Hindlimb muscle (tissue), 1 donor: ENCODE measurements around the gene FUT8. TPM values are rescaled to one million over a fixed set of nuclear protein-coding genes. Genes with fewer than 3 reads are reported as not detected.

Experiments used
- DNase-seq: peaks from one replicate; pipeline ENCODE4 v3.0.0-alpha.2; 2013
- polyA plus RNA-seq: library from polyadenylated mRNA; unstranded; fragments of 120-200 nt; gene quantifications from one replicate; pipeline ENCODE4 v1.2.1, GENCODE V29; 2013; ENCODE audit not compliant: insufficient read length

The FUT8 gene
- polyA plus RNA-seq, 1 donor = 10.1 TPM

DNA sequence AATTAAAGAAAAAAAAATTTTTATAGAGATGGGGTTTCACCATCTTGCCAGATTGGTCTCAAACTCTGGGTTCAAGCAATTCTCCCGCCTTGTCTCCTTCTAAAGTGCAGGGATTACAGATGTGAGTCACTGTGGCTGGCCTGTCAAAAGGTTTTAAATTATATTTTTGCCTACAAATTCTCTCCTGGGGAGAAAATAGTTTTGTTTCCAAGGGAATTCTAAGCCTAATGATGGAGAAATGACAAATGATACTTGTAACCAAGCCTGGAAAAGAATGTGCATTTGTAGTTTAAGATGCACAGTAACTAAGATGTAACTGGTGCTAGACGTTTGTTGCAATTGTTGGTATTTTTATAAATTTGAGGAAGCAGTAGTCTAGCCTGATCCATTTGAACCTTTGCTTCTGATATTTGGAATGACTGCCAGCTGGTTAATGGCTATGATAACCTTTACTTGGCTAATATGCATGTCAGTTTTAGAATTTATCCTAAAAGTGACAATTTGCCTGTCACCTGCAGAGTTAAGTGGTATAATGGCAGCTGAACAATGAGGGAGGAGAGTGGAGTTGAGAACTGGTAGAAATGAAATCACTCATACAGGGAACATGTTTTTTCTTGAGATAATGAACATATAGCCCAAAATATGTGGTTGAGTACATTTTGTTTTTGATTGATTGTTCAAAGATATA is 148.0 kb downstream of the FUT8 start:
- no peak for DNase-seq

DNA sequence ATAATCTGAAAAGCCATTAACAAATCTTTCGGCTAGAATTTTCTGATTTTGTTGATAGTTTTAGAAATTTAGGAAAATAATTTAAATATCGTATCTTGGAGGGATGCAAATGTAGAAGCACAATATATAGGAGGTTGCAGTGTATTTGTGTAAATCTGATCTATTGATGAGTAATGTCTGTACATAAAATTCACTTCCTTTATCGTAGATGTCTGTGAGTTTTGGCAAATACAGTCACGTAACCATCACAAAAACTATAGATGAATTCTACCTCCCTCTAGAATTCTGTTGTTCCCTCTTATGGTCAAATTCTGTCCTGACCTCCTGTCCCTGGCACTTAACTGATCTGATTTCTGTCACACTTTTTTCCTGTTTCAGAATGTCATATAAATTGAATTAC is 151.8 kb downstream of the FUT8 start:
- DNase-seq = no peak

DNA sequence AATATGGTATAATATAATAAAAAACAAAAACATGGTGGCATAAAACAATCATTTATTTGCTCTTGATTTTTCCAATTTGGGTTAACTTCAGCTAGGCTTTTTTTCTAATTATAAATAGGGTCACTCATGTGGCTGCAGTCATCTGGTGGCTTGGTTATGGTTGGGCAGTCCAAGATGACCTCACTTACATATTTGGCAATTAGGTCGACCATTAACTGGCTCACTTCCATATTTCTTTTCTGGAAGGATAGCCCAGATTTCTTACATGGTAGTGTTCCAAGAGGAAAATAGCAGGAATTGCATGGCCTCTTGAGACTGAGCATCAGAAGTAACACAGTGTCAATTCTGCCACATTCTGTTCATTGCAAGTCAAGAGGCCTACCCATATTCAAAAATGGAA is 153.4 kb downstream of the FUT8 start:
- no peak for DNase-seq

GRCh38 chr14:65566820-65567522 is 154.4 kb downstream of the FUT8 start:
- no peak for DNase-seq

- DNase-seq = no peak
These were observed 162.1 kb downstream of the FUT8 start for GRCh38 chr14:65574611-65575010.

DNA sequence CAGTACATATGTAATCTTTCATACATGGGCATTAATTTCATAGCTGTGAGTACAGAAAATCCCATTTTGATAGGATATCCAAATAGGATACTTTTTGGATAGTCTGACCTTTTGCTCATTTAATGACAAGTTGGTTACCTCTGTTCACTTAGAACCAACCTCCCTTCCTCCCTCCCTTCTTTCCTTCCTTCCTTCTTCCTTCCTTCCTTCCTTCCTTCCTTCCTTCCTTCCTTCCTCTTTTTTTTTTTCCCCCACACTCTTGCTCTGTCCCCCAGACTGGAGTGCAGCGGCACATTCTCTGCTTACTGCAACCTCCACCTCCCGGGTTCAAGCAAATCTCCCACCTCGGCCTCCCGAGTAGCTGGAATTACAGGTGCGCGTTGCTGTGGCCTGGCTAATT is 162.9 kb downstream of the FUT8 start:
- no peak for DNase-seq

DNA sequence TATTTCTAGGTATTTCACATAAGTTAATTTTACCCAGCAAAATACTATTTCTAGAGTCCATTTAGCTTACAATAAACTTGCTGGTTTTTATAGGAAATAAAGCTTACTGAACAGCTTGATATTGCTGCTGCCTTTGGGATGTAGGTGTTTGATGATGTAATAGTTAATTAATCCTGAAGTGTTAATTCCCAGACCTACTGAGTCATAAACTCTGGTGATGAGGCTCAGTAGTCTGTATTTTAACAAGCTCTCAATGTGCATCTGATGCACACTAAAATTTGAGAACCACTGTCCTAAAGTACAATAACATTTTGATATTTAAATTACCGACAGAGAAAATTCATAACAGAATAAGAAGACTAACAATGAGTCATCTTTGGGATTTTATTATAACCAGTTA is 168.4 kb downstream of the FUT8 start:
- no peak for DNase-seq

DNA sequence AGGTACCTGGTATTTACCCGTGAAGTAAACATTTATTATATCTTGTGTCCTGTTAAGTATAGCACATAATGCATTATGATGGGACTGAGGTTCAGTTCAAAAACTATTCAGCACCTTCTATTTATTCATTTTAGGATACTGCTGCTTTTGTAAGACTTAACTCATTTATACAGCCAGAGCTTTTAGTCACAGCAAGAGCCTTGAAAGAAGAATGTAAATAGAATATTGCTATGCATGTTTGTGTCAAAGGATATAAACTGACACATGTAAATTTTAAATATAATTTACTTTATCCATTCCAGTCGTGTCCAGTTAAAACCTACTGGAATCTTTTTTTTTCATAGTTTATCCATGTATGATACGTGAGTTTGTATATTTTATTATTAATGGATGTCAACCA is 168.8 kb downstream of the FUT8 start:
- DNase-seq = no peak

DNA sequence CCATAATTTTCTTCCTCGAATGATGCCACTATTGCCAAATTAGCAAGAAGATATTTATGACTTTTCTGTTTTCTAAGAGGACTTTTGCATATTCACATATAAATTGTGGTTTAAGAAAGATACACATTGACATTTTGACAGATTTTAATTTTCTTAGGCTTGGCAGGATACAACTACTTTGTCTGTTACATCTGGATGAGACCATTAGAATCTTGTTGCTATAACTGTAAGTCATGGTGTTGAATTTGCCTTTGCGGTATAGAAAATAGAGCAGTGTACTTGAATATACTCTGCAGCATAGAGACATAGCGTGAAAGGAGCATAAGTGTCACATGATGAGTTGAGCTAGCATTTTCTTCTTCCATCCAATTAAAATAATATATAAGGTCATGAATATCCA is 169.3 kb downstream of the FUT8 start:
- DNase-seq = no peak

DNA sequence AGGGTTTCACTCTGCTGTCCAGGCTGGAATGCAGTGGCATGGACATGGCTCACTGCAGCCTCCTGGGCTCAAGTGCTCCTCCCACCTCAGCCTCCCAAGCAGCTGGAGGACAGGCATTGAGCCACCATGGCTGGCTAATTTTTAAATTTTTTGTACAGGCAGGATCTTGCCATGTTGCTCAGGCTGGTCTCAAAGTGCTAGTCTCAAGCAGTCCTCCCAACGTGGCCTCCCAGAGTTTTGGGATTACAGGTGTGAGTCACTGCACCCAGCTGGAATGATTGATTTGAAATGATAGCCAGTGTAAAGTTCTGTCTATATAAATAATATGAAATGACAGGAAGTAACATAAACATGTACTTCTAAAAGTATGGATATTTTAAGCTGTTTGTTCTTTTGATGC is 172.7 kb downstream of the FUT8 start:
- no peak for DNase-seq

DNA sequence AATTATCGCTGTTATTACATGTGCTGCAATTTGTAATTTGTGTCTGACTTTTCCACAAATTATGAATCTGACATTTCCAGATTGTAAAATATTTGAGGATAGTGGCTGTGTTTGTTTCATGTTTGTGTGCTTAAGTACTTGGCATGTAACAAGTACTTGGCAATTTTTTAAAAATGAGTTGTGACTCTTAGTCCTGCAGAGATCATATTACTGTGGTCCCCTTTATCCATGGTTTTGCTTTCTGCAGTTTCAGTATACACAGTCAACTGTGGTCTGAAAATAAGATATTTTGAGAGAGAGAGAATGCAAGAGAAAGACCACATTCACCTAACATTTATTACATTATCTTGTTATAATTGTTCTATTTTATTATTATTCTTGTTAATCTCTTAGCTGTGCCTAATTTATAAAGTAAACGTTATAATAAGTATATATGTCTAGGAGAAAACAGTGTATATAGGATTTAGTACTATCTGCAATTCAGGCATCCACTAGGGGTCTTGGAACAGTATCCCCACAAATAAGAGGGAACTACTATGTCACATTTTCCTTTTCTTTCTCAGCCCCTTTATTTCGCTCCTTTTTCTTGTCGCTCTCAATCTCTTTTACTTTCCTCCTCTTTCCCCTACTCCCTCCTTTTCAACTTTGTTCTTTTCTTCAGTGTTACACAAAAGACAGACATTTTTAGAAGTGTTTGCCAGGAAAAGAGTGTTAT is 176.1 kb downstream of the FUT8 start:
- no peak for DNase-seq

GRCh38 chr14:65594153-65594881 is 181.8 kb downstream of the FUT8 start:
- DNase-seq = no peak

DNA sequence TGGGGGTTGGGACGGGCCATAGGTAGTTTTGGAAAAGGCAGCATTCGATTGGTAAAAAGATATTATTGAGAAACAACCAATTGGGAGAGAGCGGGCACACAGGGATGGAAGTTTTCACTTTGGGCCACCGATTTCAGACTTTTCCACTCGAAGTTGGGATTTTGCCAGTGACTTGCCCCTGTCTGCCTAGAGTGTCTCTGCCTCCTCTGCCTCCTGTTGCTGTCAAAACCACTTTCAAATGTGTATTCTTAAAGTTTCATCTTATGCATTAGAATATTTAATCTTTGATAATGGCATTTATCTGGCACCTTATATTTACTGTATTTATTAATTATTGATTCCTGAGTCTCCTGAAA is 182.3 kb downstream of the FUT8 start:
- no peak for DNase-seq

DNA sequence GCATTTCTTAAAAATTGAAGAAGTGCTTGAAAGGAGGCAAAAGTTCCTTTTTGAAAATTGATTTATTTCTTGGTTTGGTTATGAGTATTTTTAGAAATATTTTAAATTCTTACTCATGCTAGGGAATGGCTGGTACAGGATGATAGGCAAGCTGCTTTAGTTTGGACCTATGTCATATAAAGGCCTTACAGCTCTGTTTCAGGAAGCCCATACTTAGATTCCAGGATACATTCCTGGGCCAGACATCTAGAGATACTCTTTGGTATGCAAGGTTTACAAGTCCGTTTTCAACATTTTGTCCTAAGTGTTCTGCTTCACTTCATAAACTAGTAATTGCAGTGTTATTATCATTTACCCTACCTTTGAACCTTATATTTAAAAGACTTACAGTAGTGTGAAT is 186.8 kb downstream of the FUT8 start:
- DNase-seq = no peak

GRCh38 chr14:65600742-65601141 is 188.2 kb downstream of the FUT8 start:
- DNase-seq = no peak

- DNase-seq = no peak
These were observed 192.0 kb downstream of the FUT8 start for GRCh38 chr14:65604535-65604934.

- DNase-seq = no peak
These were observed 192.4 kb downstream of the FUT8 start for GRCh38 chr14:65604936-65605335.

- DNase-seq = no peak
These were observed 193.9 kb downstream of the FUT8 start for GRCh38 chr14:65606460-65606859.

DNA sequence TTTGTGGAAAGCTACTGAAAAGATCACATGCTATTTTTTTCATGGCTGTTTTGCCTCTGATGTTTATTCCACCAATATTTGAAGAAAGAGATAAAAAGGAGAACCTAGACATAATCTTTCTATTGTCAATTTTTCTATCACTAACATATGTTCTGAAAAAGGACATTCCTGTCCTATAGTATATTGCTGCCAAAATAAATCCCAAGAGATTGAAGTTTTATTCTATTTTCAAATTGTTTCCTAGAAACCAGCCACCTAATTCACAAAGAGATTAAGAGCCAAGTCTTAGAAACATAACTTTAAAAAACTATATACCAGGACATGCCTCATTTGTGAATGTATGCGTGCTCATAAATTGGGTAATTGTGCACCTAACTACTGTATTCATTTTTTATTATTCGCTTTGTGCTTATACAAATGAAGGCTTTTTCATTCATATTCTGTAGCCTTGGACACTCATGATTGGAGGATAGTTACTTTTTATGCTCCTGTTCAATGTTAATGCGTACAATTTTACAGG is 200.7 kb downstream of the FUT8 start:
- DNase-seq = no peak

DNA sequence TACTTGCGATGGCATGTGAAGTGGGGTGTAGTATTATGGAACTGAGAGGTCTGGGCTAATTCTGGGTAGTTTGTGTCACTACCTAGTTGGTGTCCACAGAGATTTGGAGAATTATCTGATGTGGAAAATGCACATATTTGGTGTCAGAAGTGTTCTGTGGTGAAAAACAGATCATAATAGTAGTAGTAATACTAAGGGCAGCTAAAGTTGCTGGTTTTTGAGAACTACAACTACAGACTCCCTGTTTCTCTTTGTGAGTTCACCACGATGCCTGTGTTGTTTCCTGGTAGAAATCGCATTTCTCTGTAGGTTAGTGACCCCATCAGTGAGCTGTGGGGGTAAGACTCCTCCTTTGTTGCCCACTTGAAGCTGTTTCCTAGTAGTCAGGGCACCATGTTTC is 206.5 kb downstream of the FUT8 start:
- no peak for DNase-seq

- DNase-seq = no peak
These were observed 207.7 kb downstream of the FUT8 start for GRCh38 chr14:65620195-65620594.

- DNase-seq = no peak
These were observed 210.2 kb downstream of the FUT8 start for GRCh38 chr14:65622703-65623102.

DNA sequence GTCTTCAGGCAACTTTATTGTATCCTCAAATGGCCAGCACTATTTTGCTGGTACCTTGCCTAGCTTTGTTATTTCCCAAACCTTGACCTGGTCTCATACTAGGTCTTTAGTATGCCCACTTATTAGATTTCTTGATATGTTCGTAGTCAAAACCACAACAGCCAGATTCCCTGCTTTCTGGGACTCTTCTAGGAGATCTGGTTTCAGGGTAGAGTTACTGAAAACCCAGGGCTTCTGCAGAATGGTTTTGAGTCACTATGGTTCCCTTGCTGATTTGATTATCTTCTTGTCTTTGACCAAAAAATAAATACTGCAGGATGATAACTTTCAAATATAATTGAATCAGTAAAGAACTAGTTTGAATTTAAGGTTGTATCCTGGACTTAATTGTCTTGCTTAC is 211.2 kb downstream of the FUT8 start:
- DNase-seq = no peak
